Right lobe of liver (tissue), 6 donors: ENCODE results near the gene RADIL. TPM values are rescaled to one million over a fixed set of nuclear protein-coding genes. Genes with fewer than 3 reads are reported as not detected.

Source experiments
- ATAC-seq, 4 donors: fragments of 200-7000 bp; cut with Tn5 transposase; one replicate each; pipeline ENCODE4 v1.9.1; 2020; ENCODE audit warnings: mild to moderate bottlenecking in 4 of 4, moderate library complexity in 4 of 4
- DNase-seq, 3 donors: peaks; one replicate each; pipeline ENCODE4 v3.0.0-alpha.2; 2020
- H3K27ac ChIP-seq, 3 donors: fragments of 200-600 bp; one replicate each; pipeline ENCODE4 v1.8.0; 2022
- H3K27me3 ChIP-seq, 2 donors: fragments of 200-600 bp; one replicate each; pipeline ENCODE4 v1.8.0; 2022
- H3K36me3 ChIP-seq, 4 donors: fragments of 200-600 bp; sonication (generic) in 1 of 4; one replicate each; pipeline versions ENCODE4 v1.5.1 to v1.8.0; 2017 to 2022; ENCODE audit warnings: control low read depth in 1 of 4
- H3K4me1 ChIP-seq, 4 donors: fragments of 200-600 bp; sonication (generic) in 1 of 4; one replicate each; pipeline versions ENCODE4 v1.5.1 to v1.8.0; 2017 to 2022; ENCODE audit warnings: control low read depth in 1 of 4
- H3K4me3 ChIP-seq, 3 donors: fragments of 200-600 bp; one replicate each; pipeline ENCODE4 v1.8.0; 2022
- H3K9me3 ChIP-seq, 4 donors: fragments of 200-600 bp; sonication (generic) in 1 of 4; one replicate each; pipeline versions ENCODE4 v1.5.1 to v1.8.0; 2017 to 2022; ENCODE audit warnings: control low read depth in 1 of 4
- POLR2A ChIP-seq: fragments of 450-650 bp; IDR thresholded peaks from one replicate; pipeline ENCODE4 v1.6.1; 2017; ENCODE audit warnings: antibody characterized with exemption, mild to moderate bottlenecking
- WGBS: methylation state at CpG from one replicate; pipeline ENCODE4 v1.1.6; 2018; ENCODE audit warnings: low coverage, low lambda C conversion rate; ENCODE audit not compliant: insufficient coverage; ENCODE audit errors: missing lambda C conversion rate; 5-methylcytosine and 5-hydroxymethylcytosine counted together
- intact Hi-C, 2 donors: fragments of 100-400 bp; cut with DNase I; formaldehyde crosslinking; loops; one replicate each; pipeline versions ENCODE4 v1.11.2 to v1.14.1; 2022
- total RNA-seq, 6 experiments: library from RNA; depleted of rRNA in 2 of 6; stranded (reverse); fragments of >200 nt in 2 of 6; fragmentation: NEBNext Ultra II Directional in 3 of 6; extraction: Animal tissue kit (Norgen Biotek cat#: 25700) in 3 of 6; gene quantifications; one replicate each; pipeline versions ENCODE4 v1.1.0 to v1.2.4, GENCODE V29; 2016 to 2023
- TF ChIP-seq, protein P1 (sequence below), 4 donors: fragments of 200-600 bp in 3 of 4; fragments of 450-650 bp in 1 of 4; IDR thresholded peaks; one replicate each; pipeline versions ENCODE4 v1.5.1 to v1.8.0; 2016 to 2022; ENCODE audit warnings: antibody characterized with exemption in 4 of 4, mild to moderate bottlenecking in 2 of 4
- donor health status: DM: no; HTN: yes; CAD: no.
- donor health status: DM: no; HTN: no; CAD: no.
- donor health status: DM: no; HTN: no; CAD: no.
- donor health status: DM: no; HTN: yes; CAD: no.
- donor health status: DM: no; HTN: yes; CAD: no.

RADIL gene
- total RNA-seq, 6 experiments from 2014 or later, result 0.20 to 1.6 (median 0.34) TPM; not detected in 2

DNA sequence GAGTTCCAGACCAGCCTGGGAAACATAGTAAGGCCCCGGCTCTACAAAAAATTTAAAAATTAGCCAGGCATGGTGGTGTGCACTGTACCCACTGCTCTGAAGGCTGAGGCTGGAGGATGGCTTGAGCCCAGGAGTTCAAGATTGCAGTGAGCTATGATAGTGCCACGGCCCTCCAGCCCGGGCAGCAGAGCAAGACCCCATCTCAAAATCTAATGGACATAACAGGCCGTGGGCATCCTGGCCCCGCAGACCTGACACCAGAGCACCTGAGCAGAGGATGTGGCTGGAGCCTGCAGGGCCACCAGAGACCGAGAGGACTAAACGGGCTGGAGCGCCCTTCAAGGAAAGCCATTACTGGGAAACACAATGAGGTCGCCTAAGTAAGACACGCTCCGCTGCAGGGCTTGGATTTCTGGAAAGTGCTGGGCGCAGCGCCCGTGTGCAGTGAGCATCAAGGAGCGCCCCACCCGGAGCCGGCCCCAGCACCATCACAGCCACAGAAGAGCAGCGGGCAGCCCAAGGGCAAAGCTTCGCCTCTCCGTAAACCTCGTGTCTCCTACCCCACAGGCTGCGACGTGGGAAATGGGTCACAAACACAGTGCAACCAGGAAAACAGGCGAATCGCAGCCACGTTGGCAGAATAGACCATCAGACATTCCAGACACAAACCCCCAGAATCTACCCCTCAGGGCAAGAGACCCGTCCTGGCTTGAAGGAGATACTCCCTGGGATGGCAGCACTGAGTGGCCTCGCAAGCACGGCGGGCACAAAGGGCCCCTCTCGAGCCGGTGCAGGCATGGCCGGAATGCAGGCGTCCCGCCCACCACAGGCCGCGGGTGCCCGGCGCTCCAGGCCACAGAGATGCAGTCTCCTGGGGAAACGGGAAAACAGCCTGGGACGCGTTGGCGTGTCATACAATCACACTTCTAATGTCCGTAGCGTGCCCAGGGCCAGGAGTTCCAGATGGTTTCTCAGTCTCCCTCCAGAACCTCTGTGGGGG is 4.9 kb downstream of the RADIL start:
- Histone ChIP-seq H3K4me3 (no peak overlapping the region), H3K4me1 (peaks cover 0 to 7% (median 0%) of the 10 kb centered on the region in 4 donors), H3K9me3 (no peaks in the 10 kb centered on the region), H3K36me3 (no peaks in the 10 kb centered on the region), H3K27me3 (peaks cover 0 to 9% of the 10 kb centered on the region in 2 donors), H3K27ac (no peak overlapping the region)
- DNase-seq (no peak), ATAC-seq (no peak)
- intact Hi-C loops, result no loop called here
- 55% methylated on average over 9 of the region's 45 CpGs for WGBS
- TF ChIP-seq POLR2A, result no peak
- TF ChIP-seq, protein P1, sequence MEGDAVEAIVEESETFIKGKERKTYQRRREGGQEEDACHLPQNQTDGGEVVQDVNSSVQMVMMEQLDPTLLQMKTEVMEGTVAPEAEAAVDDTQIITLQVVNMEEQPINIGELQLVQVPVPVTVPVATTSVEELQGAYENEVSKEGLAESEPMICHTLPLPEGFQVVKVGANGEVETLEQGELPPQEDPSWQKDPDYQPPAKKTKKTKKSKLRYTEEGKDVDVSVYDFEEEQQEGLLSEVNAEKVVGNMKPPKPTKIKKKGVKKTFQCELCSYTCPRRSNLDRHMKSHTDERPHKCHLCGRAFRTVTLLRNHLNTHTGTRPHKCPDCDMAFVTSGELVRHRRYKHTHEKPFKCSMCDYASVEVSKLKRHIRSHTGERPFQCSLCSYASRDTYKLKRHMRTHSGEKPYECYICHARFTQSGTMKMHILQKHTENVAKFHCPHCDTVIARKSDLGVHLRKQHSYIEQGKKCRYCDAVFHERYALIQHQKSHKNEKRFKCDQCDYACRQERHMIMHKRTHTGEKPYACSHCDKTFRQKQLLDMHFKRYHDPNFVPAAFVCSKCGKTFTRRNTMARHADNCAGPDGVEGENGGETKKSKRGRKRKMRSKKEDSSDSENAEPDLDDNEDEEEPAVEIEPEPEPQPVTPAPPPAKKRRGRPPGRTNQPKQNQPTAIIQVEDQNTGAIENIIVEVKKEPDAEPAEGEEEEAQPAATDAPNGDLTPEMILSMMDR (IDR thresholded peaks at IDR 0.05), result no peak

DNA sequence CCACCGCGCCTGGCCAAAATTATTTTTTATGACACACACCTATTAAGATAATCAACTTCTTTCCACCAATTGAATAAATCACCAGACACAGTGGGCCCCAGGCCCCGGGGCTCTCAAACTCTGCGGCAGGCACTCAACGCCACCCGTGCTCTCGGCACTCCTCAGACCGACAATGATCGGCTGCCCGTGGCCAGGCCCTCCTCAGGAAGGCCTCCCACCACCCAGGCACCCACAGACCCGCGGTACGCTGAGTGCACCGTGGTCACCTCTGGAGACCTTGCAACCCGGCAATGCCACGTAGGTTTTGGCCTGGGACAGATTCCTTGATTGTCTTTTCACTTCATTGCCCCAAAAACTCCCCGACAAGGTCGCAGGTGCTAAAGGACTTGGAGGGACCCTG is 6.9 kb downstream of the RADIL start:
- H3K27ac ChIP-seq, result no peak overlapping the region
- intact Hi-C loops, result no loop called here
- no peaks in the 10 kb centered on the region for H3K9me3 ChIP-seq
- no peak for TF ChIP-seq POLR2A
- TF ChIP-seq, protein P1 (IDR thresholded peaks at IDR 0.05), result no peak
- H3K27me3 ChIP-seq, result no peaks in the 10 kb centered on the region
- no peak for DNase-seq
- no peak overlapping the region for H3K4me3 ChIP-seq
- no peak for ATAC-seq
- 87% methylated on average over 15 of the region's 18 CpGs for WGBS
- no peaks in the 10 kb centered on the region for H3K36me3 ChIP-seq
- H3K4me1 ChIP-seq, result no peaks in the 10 kb centered on the region

DNA sequence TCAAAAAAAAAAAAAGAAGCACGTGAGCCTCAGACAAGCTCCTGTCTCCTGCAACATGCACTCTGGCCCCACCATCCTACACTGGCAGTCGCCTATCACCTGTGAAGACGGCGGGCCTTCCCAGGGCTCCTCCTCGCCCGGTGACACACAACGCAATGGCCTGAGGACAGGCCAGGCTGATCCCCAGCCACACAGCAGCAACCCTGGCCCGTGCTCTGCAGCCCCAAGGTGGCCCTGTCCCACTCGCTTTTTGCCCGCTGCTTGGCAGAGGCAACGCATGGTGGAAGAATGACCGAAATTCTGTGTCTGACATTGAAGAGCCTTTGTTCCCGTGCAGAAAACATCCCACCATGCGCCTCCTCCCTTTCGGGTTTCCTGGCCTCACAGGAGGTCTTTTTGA is 8.1 kb downstream of the RADIL start:
- DNase-seq (no peak), ATAC-seq (no peak)
- no peaks in the 10 kb centered on the region for H3K27me3 ChIP-seq
- no peak overlapping the region for H3K27ac ChIP-seq
- intact Hi-C loops, result no loop called here
- no peaks in the 10 kb centered on the region for H3K9me3 ChIP-seq
- H3K4me1 ChIP-seq, result no peaks in the 10 kb centered on the region
- TF ChIP-seq, protein P1 (IDR thresholded peaks at IDR 0.05), result no peak
- no peak for TF ChIP-seq POLR2A
- H3K36me3 ChIP-seq, result no peaks in the 10 kb centered on the region
- no peak overlapping the region for H3K4me3 ChIP-seq
- WGBS, result 82% methylated on average over 2 of the region's 15 CpGs

DNA sequence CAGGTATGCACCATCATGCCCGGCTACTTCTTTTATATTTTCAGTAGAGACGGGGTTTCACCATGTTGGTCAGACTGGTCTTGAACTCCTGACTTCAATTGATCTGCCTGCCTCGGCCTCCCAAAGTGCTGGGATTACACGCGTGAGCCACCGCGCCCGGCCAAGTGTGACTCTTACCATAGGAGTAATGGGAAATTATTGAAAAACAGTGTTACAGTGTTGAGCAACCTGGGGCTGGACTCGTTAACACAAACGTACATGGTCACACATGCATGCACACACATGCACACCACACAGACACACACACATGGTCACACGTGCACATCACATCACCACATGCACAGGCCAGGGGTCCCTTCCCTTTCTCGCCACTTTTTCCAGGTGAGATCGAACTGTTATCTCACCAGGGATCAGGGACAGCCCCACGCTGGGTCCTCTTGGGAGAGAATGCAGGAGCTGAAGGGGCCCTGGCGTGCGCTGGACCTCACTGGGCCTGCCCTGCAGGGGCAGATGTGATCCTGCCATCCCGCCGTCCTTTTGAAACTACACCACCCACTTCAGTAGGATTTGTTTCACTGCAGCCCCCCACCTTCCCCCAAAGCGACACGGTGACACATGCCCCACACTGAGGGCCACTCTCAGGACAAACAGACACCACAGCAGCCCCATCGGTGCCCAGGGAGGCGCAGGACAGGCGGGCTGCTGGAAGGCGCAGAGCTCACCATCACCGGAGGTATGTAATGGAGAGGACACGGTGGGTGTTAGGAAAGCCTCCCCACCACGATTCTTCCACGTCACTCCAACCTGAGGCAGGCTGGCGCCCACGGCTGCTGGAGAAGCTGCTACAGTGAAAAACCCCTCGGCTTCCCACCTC is 10.2 kb downstream of the RADIL start:
- Histone ChIP-seq H3K27me3 (no peaks in the 10 kb centered on the region), H3K36me3 (no peaks in the 10 kb centered on the region), H3K9me3 (no peaks in the 10 kb centered on the region), H3K4me3 (no peak overlapping the region), H3K4me1 (no peaks in the 10 kb centered on the region), H3K27ac (no peak overlapping the region)
- no peak for TF ChIP-seq POLR2A
- TF ChIP-seq, protein P1 (IDR thresholded peaks at IDR 0.05), result no peak
- ATAC-seq (no peak), DNase-seq (no peak)
- WGBS, result 83% methylated on average over 16 of the region's 31 CpGs
- intact Hi-C loops, result no loop called here
